Hypothalamus (tissue), 51 donors: ENCODE results near the gene PAK5.
"Not testable (repeated sequence)": the region's sequence is repeated elsewhere in the genome, so short reads cannot be mapped to it uniquely, and the experiment has no call there.

Source experiments
- DNase-seq, 51 donors: peaks; one replicate each; lab custom pipeline; 2025; lab: John Stamatoyannopoulos, UW

PAK5 gene

DNA sequence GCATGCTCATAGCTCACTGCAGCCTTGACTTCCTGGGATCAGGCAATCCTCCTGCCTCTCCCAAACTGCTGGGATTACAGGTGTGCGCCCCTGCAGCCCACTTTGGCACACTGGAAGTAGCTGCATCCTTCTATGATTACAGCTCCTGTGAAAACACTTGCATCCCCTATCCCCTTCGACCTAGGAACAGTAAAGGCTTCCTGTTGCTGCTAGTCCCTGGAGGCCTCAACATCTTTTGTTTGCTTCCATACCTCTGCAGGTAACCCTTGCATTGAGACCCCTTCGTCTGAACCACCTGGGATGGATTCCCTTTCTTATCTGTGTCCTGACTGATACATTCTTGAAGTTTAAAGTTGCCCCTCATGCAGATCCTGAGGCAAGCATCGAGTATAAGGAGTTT is 152.4 kb downstream of the PAK5 start:
- no peak for DNase-seq

DNA sequence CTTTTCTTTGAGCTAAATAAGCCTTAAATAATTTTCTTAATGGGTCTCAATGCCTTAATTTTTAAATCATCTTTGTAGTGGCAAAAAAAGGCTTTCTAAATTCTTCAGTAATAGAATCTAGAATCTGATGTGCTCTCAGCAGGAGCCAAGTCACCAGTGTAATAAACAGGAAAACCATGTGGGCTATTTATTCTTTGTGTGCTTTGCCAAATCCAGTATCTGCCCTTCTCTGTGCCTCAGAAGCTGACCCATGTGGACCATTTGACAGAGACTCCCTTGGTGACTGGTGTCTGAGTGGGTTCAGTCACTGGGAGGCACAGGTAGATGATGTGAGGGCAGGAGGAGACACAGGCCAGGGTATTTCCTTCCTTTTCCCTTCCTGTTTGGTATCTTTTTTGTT is 152.9 kb downstream of the PAK5 start:
- DNase-seq, result no peak

DNA sequence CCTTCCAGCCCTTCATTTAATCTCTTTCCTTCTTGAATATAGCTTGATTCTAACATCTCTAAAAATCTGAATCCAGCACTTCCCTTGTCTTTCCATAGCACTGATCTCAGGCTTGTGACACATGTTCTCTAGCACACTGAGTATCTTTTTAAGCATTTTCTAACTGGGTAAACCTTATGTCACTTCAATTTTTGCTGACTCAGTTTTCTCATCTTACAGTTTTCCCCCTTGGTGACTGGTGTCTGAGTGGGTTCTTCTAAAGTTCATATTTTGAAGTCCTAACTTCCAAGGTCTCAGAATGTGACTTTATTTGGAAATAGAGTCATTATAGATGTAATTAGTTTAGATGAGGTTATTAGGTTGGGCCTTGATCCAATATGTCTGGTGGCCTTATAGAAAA is 153.9 kb downstream of the PAK5 start:
- DNase-seq, result no peak

DNA sequence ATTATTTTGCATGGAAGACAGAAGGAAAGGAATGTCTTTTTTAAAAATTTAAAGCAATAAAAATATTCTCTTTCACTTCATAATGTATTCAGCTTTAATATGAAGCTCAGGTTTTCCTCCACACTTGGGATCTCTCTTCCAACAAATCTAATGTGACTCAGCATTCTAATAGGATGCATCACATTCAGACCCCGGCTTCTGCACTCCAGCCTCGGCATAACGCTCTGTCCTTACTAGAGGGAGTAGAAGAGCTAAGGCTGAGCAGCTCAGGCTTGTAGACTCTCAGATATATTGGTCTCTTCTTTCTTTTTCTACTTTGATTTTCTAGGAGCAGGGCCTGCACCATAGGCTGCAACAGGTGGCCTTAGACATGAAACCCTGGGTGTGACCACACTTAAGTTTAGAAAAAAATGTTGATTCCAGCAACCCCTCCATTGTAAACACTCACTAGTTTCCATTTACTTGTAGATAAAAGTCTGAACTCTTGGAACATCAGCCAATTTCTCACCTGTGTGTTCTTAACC is 161.7 kb downstream of the PAK5 start:
- DNase-seq, result no peak

DNA sequence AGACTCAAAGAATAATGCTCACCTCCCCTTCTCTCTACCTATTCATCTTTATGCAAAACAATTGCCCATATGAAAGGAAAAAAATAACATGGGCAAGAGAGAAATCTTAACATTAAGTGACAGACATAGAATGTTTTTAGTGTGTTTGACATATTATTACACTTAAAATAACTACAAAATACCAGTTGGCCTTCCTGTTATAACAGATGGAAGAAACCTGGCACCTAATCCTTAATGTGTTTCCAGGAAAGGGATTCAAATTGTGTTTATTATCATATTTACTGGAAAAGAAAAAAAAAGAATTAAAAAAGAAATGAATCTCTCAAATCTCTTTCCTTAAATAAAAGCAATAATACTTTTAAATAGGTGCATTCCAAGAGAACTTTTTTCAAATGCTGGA is 165.9 kb downstream of the PAK5 start:
- no peak for DNase-seq

DNA sequence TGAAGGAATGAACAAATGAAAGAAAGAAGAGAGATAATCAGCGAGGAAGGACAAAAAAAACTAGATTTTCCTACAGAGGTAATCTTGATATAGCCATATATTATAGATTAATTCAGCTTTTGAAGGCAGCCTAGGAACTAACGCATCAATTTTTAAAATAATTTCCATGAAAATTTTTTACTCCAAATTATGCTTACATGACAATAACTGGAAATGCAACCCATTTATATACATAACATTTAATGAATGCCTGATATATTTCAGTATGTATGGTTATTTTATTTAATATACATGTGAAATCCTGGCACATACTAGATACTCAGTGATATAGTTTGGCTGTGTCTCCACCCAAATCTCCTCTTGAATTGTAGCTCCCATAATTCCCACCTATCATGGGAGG is 166.8 kb downstream of the PAK5 start:
- no peak for DNase-seq

DNA sequence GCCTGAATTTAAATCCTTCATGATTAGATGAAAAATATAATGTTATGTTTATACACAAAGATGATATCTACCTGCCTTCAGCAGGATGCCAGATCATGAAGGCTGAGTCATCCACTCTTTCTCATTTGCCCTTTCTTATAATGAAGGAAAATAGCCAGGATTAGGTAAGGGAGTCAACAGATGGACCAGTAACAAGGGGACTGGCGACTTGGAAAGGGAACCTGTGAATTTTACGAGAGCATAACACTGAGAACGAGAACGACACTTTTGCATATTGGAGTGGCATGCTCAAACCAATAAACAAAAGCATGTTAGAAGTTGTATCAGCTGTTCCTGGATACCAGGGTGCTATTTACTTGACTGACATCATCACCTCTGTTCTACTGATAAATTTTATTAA is 170.5 kb downstream of the PAK5 start:
- no peak for DNase-seq

DNA sequence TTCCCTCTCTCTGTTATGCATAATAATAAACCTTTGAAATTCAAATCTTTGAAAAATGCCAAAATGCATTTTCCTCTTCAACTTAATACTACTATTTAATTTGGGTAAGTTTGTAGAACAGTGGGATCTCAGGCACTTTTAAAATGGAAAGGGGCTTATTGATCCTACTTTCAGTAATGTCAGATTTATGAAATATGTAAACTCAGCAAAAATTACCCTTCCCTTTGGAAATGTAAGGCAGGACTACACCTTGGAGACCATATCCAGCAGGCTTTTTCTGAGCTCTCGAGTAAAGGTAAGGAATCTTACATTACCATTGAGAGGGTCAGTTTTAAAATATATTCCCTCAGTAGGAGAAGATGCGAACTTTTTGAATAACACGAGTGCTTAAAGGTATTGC is 175.5 kb downstream of the PAK5 start:
- DNase-seq, result no peak

DNA sequence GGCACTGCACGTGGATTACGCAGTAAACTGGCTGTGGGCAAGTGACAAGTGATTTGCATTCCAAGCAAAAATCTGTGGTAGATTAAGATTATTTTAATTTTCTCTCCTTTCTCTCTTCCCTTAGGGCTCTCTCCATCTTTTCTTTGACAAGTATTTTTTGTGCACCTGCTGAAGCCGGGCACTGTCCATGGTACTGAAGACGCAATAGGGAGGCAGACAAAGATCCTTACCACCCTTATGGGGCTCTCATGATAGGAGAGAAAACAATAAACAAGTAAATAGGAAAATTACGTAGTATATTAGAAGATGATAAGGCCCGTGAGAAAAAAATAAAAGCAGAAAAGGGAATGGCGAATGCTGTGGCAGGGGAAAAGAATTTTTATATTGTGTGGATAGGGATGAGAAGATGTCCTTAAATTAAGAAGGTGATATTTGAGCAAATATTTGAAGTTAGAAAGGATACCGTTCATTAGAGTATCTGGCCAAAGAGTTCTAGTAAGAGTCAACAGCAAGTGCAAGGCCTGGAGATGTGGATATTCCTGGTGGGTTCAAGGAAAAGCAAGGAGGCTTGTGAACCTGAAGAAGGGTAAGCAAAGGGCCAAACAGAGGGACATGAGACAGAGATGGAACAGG is 178.5 kb downstream of the PAK5 start:
- DNase-seq, result no peak

DNA sequence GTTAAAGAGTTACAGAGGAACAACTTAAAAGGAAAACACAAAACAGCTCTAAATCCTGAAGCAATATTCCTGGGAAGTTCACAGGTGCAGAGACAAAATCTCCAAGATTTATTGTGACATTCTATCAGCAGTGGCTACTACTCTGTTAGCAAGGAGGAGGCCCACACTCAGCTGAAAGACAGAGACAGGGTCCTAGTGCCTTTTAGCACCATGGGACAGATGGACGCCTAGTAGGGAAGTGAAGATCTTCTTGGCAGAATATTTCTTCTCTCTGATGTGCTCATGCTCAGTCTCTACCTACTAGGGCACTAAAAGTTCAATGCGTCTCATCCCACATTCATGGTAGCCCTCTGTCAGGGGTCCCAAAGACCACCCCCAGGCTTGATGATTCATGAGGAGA is 191.1 kb downstream of the PAK5 start:
- DNase-seq, result no peak

DNA sequence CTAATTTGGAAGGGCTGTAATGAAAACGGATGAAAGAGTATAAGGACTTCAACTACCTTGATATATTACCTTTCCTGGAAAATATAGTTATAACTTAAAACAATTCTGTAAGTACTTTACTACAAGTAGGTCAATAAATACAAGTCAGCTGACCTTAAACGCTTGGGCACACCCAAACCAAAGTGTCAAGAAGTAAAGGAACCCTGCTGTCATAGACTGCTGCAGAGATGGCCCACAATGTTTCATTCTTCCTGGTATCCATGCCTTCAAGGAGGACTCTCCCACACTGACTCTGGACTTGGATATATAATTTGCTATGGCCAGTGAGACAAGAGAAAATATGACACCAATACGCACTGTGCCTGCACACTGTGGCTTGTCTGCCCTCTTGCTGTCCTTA is 192.5 kb downstream of the PAK5 start:
- no peak for DNase-seq

DNA sequence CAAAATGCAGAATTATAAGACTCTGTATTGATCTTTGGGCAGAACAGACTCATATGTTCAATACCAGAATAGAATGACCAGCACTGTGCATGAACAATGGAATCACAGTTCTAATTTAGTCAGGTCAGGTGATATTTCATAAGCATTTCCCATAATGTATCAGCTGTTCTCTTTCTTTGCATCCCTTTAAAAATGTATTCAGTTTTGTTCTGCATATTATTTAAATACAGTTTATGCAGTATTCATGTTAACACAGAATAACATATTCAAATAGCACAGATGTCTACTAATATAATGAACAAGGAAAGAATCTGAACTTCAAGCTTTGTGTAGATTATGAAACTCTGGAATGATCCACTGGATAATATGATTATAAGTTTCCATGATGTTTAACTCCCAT is 196.0 kb downstream of the PAK5 start:
- DNase-seq, result no peak

DNA sequence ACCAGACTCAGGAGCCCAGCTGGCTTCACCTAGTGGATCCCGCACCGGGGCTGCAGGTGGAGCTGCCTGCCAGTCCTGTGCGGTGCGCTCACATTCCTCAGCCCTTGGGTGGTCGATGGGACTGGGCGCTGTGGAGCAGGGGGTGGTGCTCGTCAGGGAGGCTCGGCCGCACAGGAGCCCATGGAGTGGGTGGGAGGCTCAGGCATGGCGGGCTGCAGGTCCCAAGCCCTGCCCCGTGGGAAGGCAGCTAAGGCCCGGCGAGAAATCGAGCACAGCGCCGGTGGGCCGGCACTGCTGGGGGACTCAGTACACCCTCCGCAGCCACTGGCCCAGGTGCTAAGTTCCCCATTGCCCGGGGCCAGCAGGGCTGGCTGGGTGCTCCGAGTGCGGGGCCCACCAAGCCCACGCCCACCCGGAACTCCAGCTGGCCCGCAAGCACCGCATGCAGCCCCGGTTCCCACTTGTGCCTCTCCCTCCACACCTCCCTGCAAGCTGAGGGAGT is 197.3 kb downstream of the PAK5 start:
- not testable (repeated sequence) for DNase-seq

DNA sequence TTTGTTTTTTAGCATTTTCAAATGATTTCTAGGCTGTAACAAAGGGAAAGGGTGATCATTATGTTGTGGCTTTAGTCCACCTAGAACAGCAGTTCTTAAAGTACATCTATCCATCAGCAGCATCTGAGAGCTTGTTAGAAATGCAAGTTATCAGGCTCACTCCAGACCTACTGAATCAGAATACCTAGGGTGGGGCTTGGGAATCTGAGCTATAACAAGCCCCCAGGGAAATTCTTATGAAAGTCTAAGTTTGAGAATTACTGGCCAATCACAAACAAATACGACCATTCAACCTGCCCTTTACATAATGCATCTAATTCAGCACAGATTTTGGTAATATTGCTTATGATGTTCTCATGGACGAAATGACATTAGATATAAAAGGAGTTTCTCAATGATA is 201.0 kb downstream of the PAK5 start:
- no peak for DNase-seq

DNA sequence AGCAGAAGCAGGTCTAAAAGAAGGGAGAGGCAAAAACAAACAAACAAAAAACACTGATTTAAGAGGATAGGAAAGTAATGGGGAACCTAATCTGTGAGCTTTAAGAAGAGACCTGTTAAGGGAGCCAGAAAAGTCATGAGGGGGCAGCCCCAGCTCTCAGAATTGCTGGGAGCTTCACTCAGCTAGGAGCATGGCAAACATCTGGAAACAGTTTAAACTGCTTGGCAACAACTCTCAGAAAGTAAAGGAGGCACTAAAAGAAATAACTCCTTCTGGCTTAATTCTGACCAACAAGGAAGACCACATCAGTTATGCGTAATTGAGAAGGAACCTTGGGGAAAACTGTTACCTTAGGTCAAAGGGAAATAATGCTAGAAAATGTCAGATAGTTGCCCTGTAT is 203.1 kb downstream of the PAK5 start:
- no peak for DNase-seq

DNA sequence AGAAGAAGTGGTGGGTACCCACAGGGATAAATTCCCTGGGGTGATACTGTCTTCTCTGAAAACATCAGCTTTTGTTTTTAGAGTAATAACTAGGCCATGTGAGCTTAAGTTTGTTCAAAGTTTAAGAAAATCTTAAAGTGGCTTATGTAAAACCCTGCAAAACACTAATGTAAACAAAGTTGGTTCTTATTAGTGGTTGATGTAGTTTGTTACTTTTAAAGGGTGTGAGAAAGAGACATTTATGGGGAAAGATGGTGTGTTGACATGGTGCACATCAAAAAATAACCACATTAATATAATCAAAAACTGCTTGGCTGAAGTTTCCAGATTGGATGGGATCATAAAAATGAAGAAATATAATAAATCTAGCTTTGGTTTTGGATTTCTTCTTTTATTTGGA is 204.5 kb downstream of the PAK5 start:
- DNase-seq, result no peak

DNA sequence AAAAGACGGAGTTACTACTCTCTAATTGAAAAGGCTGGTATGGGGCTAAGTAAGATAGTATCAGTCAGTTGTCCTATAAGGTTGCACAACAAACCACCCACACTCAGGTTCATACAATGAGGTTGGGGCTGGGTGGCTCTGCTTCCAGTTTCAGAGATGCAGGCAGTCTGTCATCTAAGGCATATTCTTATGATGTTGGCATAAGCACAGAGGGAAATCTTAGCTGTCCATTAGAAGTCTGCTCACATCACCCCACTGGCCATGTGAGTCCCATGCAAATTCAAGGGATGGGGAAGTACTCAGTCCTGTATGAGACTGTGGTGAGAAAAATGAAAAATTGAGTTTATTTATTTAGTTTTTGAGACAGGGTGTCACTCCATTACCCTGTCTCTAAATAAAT is 205.9 kb downstream of the PAK5 start:
- DNase-seq, result no peak

DNA sequence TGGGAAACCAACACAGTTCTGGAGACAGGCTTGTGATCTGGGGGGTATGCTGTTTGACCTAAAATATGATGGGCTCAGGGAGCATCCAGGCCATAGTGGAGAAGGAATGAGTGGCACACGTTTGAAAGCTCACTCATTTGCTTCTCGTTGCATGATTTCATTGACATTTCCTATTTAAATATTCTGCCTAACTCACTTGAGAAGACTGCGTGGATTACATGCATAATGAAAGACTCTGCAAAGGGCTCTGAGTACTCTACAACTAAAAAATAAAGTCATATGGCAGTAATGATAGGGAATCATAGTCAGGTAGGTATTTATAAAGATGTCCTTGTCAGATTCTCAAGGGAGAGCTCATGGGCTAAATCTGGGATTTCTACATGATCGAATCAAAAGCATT is 206.6 kb downstream of the PAK5 start:
- no peak for DNase-seq

DNA sequence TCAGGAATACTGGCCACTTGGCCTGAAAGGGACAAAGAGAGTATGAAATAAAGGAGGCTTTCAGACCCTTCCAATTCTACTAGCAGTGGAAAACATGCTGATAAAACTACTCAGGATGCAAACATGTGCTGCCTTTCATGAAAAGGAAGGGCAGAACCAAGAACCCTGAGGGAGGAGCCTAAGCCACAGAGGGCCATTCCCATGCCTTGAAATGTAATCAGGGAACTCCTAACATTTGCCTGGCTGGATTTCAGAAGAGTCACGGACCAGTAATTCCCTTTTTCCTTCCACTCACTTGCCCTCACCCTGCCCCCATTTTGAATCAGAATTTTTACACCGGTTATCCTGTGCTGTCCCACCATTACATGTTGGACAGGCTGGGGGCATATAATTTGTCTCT is 208.3 kb downstream of the PAK5 start:
- DNase-seq, result no peak

DNA sequence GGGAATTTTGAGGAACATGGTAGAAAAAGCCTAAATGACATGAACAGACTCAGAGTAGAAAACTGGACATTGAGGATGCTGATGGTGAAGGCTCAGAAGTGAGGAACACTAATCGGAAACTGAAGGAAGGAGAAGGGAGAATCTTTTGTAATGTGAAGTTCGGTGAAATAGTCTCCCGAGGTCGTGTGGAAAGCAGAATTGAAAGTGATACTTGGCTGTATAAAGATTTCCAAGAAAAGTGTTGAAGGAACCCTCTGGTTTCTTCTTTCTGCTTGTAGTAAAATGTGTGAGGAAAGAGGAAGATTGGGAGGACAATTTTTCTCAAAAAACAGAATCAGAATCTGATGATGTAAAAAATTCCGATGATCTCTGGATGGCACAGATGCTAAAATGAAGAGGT is 209.0 kb downstream of the PAK5 start:
- DNase-seq, result no peak

DNA sequence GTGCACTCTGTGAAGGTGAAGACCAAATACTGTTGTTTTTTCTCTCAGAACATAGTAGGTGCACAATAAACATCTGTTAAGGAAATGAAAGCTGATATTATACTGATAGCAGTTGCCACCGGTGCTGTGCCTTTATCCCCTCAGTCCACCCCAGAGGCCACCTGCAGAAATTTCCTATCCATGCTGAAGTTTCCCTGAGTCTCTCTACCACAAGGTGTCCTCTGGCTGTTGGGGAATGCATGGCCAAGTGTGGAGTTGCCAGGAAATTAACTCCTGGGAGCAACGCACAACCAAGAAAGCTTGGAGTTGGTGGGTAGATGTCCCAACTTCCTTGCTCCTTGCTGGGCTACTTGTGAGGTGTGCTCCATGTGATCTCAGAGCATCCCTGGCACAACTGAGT is 210.3 kb downstream of the PAK5 start:
- DNase-seq, result no peak

DNA sequence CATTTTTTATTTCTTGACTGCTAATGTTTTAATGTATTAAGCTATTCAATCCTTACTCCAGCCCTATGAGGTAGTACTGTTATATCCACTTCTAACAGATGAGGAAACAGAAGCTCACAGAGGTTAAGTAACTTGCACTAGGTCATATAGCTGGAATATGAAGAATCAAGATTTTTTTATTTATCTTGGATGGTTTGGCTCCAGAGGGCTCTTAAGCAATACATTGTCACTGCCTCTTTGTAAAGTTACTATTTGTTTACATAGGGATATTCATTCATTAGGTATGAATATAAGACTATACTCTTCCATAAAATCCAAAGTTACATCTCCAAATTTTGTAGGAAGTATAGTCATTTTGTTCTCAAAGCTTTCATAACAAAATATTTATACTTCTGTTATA is 210.7 kb downstream of the PAK5 start:
- no peak for DNase-seq

DNA sequence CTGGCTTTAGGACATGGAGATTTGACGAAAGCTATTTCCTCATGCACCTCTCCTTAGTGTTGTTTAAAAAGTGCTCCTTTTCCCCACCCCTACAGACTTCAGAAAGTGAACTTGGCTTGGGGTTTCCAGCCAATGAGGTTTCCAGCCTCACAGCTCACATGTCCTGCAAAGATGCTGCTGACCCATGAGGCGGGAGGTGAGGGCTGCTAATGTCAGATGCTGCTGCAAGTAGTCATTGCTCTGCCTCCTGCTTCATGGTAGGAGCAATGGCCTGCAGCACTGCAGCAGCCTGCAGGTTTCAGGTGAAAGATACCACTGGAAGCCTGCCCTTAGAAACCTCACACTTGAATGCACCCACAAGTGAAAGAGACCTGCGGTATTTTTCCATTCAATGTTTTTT is 211.7 kb downstream of the PAK5 start:
- DNase-seq, result no peak
